Right renal pelvis (tissue), 4 donors: ENCODE data around the gene SLC25A40. TPM values are rescaled to one million over a fixed set of nuclear protein-coding genes. Genes with fewer than 3 reads are reported as not detected.

Experiments used
- DNase-seq, 4 donors: peaks; one replicate each; pipeline ENCODE4 v3.0.0-alpha.2; 2013; ENCODE audit warnings: low read depth in 4 of 4, low spot score in 3 of 4, missing footprints in 1 of 4
- polyA plus RNA-seq, 4 donors: library from polyadenylated mRNA; unstranded; fragments of 120-200 nt; gene quantifications; one replicate each; pipeline ENCODE4 v1.2.1, GENCODE V29; 2013; ENCODE audit not compliant: insufficient read length in 4 of 4

Gene SLC25A40
- polyA plus RNA-seq, 4 donors, result 31.7 to 44.4 (median 38.2) TPM

- no peak for DNase-seq
Measured at GRCh38 chr7:87797395-87797794, 78.8 kb downstream of the SLC25A40 start.

GRCh38 chr7:87785368-87785995 is 90.7 kb downstream of the SLC25A40 start:
- no peak for DNase-seq

GRCh38 chr7:87784424-87784823 is 91.7 kb downstream of the SLC25A40 start:
- no peak for DNase-seq

Other genes starting within 250 kb of the SLC25A40 start
- 1 to 10 TPM; 1.2 to 1.9 (median 1.5) TPM for gene RUNDC3B, start 248.0 kb downstream of the SLC25A40 start, polyA plus RNA-seq
- gene DBF4, start 133 bp upstream of the SLC25A40 start, polyA plus RNA-seq, result 10 to 100 TPM; 15.9 to 22.0 (median 19.8) TPM
- gene ADAM22, start 57.9 kb upstream of the SLC25A40 start, polyA plus RNA-seq, result 10 to 100 TPM; 10.6 to 15.4 (median 14.0) TPM